Inflammatory macrophage treated with lipopolysaccharide for 4 hours (primary cell): ENCODE measurements around the gene COPZ2.
"Not testable (repeated sequence)": the region's sequence is repeated elsewhere in the genome, so short reads cannot be mapped to it uniquely, and the experiment has no call there.

Experiments
- DNase-seq: peaks from one replicate; pipeline ENCODE4 v3.0.0-alpha.2; 2020

COPZ2 gene, protein sequence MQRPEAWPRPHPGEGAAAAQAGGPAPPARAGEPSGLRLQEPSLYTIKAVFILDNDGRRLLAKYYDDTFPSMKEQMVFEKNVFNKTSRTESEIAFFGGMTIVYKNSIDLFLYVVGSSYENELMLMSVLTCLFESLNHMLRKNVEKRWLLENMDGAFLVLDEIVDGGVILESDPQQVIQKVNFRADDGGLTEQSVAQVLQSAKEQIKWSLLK

DNA sequence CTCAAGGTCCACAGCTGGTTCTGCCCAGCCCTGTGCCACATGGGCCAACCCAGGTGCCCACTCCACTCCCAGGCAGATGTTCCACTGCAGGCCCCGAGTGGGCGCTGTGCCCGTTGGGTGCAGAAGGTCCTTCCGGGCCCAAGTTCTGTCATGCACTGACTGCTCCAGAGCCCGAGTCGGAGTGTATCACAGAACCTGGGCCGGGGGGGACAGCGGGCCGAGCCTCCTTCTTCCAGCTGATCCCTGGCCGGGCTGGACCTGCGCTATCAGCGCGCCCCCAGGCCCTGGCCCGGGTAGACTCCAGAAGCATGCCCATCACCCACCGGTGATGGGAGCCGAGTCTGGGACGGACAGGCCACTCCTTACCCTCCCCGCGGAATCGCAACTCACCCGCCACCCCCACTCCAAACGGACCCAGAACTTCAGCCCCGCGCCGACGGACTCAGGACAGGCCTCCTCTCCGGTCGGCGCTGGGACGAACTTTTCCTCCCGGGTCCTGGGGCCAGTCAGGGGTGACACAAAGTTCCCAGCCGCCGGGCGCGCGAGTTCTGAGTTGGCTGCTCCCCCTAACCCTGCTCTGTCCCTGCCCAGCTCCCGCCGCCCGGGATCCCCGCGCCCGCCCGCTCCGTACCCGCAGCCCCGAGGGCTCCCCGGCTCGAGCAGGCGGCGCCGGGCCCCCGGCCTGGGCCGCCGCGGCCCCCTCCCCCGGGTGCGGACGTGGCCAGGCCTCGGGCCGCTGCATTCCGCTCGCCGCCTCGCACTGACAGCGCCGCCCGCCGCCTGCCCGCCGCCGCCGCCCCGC lies at the start of gene COPZ2:
Gene COPZ2, minus strand, starts transcription at position 762 of the 802 bp plus-strand sequence. Its CDS starts 20 bp downstream, at position 742.
- DNase-seq = peak; percentile 54

DNA sequence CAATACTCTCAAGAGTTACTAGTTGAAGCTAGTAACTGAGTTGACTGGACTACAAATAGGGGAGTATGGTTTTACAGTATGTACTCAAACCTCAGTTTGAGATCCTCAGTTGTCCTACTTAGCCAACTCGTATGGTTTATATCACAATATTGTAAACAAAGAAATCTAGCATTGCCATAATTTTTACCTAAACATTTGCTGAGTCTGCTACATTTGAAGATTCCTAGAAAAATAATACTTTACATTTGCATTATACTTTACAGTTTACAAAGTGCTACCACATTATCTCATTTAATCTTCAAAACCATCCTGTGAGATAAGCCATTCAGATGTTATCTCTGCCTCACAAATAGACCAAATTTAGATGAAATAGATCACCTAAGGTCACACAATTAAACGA lies 47.3 kb upstream of the COPZ2 start:
- no peak for DNase-seq

DNA sequence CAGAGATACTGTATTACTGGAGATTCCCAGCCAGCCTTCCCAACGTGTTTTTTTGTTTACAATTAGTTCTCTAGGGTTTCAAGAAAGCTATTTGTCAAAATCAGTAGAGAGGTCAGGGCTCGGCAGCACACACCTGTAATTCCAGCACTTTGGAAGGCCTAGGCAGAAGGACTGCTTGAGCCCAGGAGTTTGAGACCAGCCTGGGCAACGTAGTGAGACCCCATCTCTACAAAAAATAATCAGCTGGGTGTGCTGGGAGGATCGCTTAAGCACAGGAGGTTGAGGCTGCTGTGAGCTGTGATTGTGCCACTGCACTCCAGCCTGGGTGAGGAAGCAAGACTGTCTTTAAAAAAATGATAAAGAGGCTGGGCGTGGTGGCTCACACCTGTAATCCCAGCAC lies 44.3 kb upstream of the COPZ2 start:
- DNase-seq = no peak

DNA sequence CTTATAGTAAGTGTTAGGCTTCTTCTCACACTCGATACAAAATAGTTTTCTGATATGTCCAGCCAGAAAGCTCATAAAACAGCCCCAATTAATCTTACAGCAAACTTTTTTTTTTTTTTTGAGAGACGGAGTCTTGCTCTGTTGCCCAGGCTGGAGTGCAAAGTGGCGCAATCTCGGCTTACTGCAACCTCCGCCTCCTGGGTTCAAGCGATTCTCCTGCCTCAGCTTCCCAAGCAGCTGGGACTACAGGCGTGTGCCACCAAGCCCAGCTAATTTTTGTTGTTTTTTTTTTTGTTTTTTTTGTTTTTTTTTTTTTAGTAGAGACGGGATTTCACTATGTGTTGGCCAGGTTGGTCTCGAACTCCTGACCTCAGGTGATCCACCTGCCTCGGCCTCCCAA lies 39.6 kb upstream of the COPZ2 start:
- DNase-seq = not testable (repeated sequence)

DNA sequence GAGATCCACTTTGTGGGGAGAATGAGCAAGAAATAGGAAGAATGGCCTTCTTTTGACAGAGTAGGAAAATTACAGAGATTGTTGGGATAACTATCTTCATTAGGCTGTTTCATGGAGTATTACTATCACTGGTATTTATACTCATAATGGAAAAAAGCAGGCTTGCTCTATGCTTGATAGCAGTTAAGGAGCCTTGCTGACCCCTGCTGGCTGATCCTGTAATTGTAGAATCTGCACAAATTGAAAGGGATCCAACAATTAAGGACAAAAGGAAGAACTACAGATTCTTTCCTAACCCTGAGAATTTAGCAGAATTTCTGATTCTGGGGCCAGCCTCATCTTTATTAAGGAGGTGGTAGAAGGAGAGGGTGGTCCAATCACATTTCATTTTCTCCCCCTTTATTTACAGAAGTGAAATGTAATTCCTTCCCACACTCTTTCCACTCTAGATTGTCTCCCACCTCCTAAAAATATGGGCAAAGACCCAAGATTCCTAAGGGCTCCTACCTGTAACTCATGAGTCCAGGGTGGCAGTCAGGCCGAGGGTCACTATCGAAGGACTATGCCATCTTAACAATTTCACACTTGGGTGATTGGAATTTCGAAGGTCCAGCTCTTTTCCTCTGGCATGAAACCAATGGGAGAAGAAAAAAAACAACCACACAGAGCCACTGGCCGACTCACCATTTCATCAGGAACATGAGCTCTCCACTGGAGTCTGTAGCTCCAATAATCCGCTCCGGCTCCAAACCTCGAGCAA lies 36.9 kb upstream of the COPZ2 start:
- peak; percentile 83 for DNase-seq

DNA sequence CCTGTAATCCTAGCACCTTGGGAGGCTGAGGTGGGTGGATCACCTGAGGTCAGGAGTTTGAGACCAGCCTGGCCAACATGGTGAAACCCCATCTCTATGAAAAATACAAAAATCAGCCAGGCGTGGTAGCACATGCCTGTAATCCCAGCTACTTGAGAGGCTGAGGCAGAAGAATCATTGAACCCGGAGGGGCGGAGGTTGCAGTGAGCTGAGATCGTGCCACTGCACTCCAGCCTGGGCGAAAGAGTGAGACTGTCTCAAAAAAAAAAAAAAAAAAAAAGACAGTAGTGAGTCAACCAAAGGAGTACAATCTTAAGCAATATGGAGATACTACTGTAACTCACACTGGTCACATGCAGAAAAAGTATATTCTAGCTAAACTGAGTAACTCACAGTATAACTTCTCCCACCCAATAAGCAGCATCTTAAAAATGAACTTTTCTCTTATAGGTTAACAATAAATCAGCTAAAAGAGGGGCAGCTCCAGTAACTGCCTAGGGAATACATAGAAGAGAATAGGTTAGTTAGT lies 36.0 kb upstream of the COPZ2 start:
- peak; percentile 36 for DNase-seq

DNA sequence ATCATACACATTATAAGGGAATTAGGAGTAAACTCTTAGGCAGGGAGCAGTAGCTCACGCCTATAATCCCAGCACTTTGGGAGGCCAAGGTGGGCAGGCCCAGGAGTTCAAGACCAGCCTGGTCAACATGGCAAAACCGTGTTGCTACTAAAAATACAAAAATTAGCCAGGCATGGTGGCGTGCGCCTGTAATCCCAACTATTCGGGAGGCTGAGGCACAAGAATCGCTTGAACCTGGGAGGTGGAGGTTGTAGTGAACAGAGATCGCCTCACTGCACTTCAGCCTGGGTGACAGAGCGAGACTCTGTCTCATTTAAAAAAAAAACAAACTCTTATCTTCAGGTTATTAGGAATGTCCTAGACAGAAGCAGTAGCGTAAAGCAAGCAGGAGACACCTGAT lies 35.2 kb upstream of the COPZ2 start:
- not testable (repeated sequence) for DNase-seq

DNA sequence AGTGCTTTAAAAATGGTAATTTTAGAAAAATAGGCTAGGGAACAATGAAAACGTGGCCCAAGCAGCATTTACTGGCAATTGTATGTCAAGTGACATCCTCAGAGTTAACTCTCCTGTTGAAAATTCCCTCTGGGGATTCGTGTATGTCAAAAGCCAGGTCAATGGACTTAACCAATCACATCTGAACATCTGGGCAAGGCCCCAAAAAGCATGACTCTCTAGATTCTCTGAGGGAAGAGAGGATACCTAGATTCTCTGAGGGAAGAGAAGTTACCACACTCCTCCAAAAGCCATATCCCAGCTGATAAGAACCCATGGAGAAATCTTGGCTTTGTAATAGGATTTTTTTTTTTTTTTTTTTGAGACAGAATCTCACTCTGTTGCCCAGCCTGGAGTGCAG lies 34.1 kb upstream of the COPZ2 start:
- DNase-seq = no peak

DNA sequence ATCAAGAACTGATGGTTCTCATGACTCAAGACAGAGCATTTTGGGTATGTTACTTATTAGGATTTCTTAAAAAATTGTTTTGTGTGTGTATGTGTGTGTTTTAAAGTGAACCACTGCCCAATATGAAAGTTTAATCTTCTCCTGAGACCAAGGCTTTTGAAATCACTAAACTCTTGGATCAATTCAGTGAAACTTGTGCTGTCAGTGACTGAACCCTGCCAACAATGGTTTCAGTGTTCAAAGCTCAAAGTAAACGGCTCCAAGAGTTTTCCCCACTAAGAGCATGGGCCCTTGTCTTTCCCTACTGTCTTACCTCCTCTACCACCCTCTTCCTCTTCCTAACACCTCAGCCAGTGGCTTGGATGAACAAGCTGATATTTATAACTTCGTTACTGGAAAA lies 32.6 kb upstream of the COPZ2 start:
- DNase-seq = no peak

DNA sequence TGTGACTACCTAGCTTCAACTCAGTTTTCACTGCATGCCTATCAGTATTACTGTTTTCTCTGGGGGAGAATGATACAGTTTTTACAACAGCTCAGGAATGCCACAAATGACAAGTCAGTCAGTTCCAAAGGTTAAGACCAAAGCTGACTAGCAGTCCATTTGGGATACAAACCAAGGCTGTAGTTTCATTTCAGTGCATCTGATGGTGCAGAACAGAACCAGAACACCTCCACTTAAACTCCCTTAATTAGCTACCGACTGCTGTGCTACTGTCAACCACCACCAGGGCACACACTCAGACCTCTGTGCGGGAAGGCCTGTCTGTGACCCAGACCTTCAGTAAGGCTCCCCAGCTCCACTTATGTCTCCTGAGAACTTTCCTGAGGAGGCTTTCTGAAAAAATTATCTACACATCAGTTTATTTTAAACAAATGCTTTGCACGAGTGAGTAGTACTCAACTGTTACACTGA lies 30.9 kb upstream of the COPZ2 start:
- DNase-seq = no peak

DNA sequence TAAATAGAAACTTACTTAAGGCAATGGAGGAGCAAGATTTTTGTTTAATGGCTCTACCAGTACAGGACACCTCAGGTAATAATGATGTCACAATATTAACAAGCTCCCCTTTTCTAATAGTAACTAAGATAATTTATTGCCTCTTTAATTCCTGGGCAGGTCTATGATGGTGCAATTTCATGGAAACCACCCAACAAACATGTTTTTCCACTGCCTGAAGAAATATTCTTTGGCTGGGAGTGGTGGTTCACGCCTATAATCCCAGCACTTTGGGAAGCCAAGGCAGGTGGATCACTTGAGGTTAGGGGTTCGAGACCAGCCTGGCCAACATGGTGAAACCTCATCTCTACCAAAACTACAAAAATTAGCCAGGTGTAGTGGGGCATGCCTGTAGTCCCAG lies 30.2 kb upstream of the COPZ2 start:
- not testable (repeated sequence) for DNase-seq

DNA sequence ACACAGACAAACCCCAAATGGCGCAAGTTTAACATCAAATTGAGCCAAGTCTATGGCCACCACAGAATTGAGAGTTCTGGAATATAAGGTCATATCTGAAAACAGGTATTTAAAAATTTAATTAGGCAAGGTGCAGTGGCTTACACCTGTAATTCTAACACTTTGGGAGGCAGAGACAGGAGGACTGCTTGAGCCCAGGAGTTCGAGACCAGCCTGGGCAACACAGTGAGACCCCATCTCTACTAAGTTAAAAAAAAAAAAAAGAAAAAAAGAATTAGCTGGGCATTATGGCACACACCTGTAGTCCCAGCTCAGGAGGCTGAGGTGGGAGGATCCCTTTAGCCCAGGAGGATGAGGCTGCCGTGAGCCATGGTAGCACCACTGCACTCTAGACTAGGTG lies 29.6 kb upstream of the COPZ2 start:
- no peak for DNase-seq

DNA sequence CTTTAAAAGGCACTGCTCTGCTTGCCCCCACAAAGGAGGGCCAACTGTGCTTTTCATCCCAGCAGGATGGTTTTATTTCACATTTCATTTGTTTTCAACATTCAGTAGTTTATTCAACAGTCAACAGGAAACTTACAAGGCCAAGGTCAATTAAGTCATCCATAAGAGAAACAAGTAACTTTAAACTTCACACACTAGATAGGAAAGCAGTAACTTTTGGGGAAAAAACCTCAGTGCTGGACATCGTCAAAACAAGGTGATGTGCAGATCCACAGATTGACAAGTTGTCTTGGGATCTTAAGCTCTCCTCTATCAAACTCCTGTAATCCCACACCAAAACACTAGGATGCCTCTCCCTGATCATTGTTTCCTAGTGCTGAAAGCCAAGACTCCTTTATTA lies 29.1 kb upstream of the COPZ2 start:
- DNase-seq = no peak

DNA sequence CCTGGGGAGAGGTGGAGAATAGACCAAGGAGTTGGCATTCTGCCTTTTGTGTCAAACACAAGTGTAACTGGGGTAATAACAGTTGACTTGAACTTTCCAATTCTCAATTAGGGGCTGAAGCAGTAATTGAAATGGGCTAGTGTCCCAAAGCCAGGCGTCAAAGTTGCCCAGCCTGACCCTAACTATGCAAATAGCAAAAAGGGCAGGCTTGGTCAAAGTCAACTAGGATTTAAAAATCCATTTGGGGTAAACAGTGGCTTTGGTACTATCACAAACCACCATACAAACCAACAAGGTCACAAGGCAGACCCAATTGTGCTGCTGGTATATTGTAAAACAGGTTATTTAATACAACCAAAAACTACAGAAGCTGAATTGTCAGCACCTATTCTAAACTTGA lies 28.6 kb upstream of the COPZ2 start:
- DNase-seq = no peak

DNA sequence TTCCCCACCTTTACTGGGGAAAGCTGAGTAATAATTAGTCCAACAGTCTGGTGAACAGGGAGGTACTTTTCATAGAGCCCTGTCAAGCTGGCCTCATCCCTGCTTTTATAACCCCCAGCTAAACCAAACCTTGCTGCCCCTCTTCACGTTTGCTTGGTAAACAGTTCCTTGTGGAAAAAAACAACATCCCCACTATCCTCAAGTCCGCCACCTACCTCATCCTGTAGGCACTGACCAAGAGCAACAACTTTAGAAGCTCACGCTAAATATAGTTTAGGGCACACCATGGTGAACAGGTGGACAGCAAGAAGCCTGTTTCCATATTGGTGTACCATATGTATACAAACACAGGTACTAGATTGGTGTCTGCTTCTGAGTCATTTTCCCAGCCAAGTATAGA lies 27.0 kb upstream of the COPZ2 start:
- DNase-seq = no peak

DNA sequence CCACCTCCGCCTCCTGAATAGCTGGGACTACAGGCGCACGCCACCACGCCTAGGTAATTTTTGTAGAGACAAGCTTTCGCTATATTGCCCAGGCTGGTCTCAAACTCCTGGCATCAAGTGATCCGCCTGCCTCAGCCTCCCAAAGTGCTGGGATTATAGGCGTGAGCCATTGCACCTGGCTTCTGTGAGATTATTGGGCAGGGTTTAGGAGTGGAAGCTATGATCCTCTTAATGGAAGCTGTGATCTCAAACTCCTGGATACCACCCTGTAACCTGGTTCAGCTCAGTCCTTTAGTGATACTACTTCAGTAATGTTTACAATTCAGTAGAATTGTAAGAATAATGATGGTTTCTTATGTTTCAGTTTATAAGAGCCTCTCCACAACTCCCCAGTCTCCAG lies 24.7 kb upstream of the COPZ2 start:
- DNase-seq = no peak

DNA sequence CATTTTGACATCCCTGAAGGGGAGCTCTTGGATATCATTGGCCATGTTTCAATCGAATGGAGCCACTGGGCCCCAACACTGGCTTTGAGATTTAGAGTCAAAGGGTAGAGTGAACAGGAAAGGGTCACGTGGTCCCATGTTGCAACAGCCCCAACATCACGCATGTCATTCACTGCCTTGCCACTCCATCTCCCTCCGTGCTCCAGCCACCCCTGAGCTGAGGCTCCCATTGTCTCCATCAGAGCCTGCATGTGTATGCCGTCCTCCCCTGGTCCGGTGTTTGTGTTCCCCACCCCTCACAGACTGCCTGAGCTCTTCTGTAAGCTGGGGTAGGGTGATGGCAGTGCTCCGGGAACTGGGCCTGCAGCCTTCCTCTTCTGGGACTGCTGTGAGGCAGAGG lies 22.7 kb upstream of the COPZ2 start:
- no peak for DNase-seq

DNA sequence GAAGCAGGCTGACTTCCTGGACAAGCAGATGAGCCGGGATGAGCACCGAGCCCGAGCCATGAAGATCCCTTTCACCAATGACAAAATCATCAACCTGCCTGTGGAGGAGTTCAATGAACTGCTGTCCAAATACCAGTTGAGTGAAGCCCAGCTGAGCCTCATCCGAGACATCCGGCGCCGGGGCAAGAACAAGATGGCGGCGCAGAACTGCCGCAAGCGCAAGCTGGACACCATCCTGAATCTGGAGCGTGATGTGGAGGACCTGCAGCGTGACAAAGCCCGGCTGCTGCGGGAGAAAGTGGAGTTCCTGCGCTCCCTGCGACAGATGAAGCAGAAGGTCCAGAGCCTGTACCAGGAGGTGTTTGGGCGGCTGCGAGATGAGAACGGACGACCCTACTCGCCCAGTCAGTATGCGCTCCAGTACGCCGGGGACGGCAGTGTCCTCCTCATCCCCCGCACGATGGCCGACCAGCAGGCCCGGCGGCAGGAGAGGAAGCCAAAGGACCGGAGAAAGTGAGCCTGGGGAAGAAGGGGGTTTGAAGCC lies 21.6 kb upstream of the COPZ2 start:
- DNase-seq = no peak

DNA sequence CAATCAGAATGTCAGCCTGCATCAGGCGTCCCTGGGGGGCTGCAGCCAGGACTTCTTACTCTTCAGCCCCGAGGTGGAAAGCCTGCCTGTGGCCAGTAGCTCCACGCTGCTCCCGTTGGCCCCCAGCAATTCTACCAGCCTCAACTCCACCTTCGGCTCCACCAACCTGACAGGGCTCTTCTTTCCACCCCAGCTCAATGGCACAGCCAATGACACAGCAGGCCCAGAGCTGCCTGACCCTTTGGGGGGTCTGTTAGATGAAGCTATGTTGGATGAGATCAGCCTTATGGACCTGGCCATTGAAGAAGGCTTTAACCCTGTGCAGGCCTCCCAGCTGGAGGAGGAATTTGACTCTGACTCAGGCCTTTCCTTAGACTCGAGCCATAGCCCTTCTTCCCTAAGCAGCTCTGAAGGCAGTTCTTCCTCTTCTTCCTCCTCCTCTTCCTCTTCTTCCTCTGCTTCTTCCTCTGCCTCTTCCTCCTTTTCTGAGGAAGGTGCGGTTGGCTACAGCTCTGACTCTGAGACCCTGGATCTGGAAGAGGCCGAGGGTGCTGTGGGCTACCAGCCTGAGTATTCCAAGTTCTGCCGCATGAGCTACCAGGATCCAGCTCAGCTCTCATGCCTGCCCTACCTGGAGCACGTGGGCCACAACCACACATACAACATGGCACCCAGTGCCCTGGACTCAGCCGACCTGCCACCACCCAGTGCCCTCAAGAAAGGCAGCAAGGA lies 21.0 kb upstream of the COPZ2 start:
- DNase-seq = no peak

DNA sequence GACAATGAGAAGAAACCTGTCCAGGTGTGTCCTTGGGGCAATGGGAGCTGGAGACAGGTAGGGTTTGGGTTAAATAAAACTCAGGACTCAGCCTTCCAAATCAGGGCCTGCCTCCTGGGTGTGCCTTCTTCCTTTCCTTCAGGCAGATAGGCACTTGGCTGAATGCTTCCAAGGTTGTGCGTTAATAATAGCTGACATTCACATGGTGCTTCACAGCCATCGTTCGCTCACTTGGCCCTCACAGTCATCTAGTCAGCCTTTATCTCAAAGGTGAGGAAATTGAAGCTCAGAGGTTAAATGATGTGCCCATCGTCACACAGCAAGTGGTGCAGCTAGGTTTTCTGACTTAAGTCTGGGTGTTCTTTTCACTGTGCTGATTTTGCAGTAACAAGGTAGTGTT lies 20.0 kb upstream of the COPZ2 start:
- no peak for DNase-seq

DNA sequence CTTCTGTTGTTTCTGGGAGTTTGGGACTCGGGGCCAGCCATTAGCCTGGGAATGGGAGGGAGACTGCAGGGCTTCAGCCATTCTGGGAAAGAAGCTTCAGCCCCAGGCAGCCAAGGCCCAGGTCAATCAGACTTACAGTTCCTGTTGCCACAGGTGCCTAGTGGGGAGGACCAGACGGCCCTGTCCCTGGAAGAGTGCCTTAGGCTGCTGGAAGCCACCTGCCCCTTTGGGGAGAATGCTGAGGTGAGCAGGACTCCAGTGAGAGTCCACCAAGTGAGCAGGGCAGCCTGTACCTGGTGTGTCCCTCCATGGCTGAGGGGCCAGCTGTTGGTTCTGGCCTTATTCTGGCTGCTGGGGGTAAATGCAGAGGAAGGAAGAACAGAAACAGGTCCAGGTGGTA lies 19.3 kb upstream of the COPZ2 start:
- no peak for DNase-seq

DNA sequence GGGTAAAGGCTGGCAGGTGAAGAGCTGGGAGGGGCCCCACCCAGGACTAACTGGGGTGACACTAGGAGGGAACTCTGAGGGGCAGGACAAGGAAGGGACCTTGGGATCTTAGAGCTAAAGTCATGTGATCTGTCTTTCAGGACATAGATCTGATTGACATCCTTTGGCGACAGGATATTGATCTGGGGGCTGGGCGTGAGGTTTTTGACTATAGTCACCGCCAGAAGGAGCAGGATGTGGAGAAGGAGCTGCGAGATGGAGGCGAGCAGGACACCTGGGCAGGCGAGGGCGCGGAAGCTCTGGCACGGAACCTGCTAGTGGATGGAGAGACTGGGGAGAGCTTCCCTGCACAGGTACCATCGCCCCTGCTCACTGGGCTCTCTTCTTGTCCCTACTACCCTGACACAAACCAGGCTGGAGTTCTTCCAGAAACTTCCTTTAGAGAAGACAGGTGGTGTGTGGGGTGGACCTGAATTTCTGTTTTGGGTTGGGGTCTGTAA lies 18.7 kb upstream of the COPZ2 start:
- DNase-seq = no peak
